Neural cell (in vitro differentiated cells): ENCODE measurements around the gene DYNC2LI1. TPM values are rescaled to one million over a fixed set of nuclear protein-coding genes. Genes with fewer than 3 reads are reported as not detected.

Source experiments
- H2AFZ ChIP-seq: fragments of 200-600, 300-800 bp; sonication (generic), shearing (Covaris generic); 2 replicates; pipeline ENCODE4 v1.6.0; 2014; ENCODE audit warnings: low read depth, mild to moderate bottlenecking, antibody characterized with exemption, low read length, moderate library complexity
- H3F3A ChIP-seq: fragments of 200-600 bp; shearing (Covaris generic); 2 replicates; pipeline ENCODE4 v1.6.1; 2016; ENCODE audit warnings: mild to moderate bottlenecking, moderate library complexity, mixed read lengths, antibody characterized with exemption, low read length; ENCODE audit not compliant: insufficient read depth, poor library complexity, severe bottlenecking
- H3K27ac ChIP-seq: fragments of 200-600, 300-800 bp; sonication (generic), shearing (Covaris generic); 2 replicates; pipeline ENCODE4 v1.5.1; 2014; ENCODE audit warnings: mild to moderate bottlenecking, low read length, moderate library complexity
- H3K27me3 ChIP-seq: fragments of 300-800, 200-600 bp; sonication (generic), shearing (Covaris generic); 2 replicates; pipeline ENCODE4 v1.6.0; 2014; ENCODE audit warnings: mild to moderate bottlenecking, low read depth, low read length, moderate library complexity; ENCODE audit not compliant: insufficient read depth
- H3K36me3 ChIP-seq: fragments of 300-800, 200-600 bp; sonication (generic), shearing (Covaris generic); 2 replicates; pipeline ENCODE4 v1.5.1; 2014; ENCODE audit warnings: mild to moderate bottlenecking, antibody characterized with exemption, low read length, moderate library complexity; ENCODE audit not compliant: insufficient read depth
- H3K4me2 ChIP-seq: fragments of 300-800, 200-600 bp; sonication (generic), shearing (Covaris generic); 2 replicates; pipeline ENCODE4 v1.6.0; 2014; ENCODE audit warnings: mild to moderate bottlenecking, low read length
- H3K4me3 ChIP-seq: fragments of 300-800, 200-600 bp; sonication (generic), shearing (Covaris generic); 2 replicates; pipeline ENCODE4 v1.5.1; 2014; ENCODE audit warnings: mild to moderate bottlenecking, low read length, moderate library complexity
- H3K79me2 ChIP-seq: fragments of 200-600 bp; shearing (Covaris generic); replicated peaks from 2 replicates; pipeline ENCODE4 v1.6.0; 2014; ENCODE audit warnings: mild to moderate bottlenecking, low read length, moderate library complexity; ENCODE audit not compliant: insufficient read depth
- H3K9ac ChIP-seq: fragments of 300-800, 200-600 bp; sonication (generic), shearing (Covaris generic); 2 replicates; pipeline ENCODE4 v1.6.1; 2016; ENCODE audit warnings: mild to moderate bottlenecking, low read length, mixed read lengths
- H3K9me2 ChIP-seq: fragments of 200-600 bp; shearing (Covaris generic); 2 replicates; pipeline ENCODE4 v1.6.1; 2016; ENCODE audit warnings: mild to moderate bottlenecking, low read length, mixed read lengths; ENCODE audit not compliant: insufficient read depth
- H3K9me3 ChIP-seq: fragments of 200-600, 300-800 bp; sonication (generic), shearing (Covaris generic); 2 replicates; pipeline ENCODE4 v1.6.1; 2016; ENCODE audit warnings: mild to moderate bottlenecking, mixed run types, low read length, moderate library complexity, mixed read lengths
- H4K20me1 ChIP-seq: fragments of 200-600 bp; shearing (Covaris generic); 2 replicates; pipeline ENCODE4 v1.6.1; 2016; ENCODE audit warnings: mild to moderate bottlenecking, mixed run types; ENCODE audit not compliant: insufficient read depth
- CTCF ChIP-seq: fragments of 450-650 bp; IDR thresholded peaks from 2 replicates; pipeline ENCODE4 v1.5.1; 2014; ENCODE audit warnings: antibody characterized with exemption, mild to moderate bottlenecking, moderate library complexity; ENCODE audit not compliant: poor library complexity, severe bottlenecking
- EP300 ChIP-seq: fragments of 450-650 bp; conservative IDR thresholded peaks from 2 replicates; pipeline ENCODE4 v1.6.1; 2014; ENCODE audit warnings: antibody characterized with exemption, mild to moderate bottlenecking, moderate library complexity; ENCODE audit not compliant: poor library complexity, severe bottlenecking
- EZH2 ChIP-seq: fragments of 200-600, 300-800 bp; shearing (Covaris generic), sonication (generic); IDR thresholded peaks from 2 replicates; pipeline ENCODE4 v1.6.1; 2014; ENCODE audit warnings: antibody characterized with exemption, low read length, borderline replicate concordance, mild to moderate bottlenecking; ENCODE audit not compliant: insufficient read depth, poor library complexity, severe bottlenecking
- MXI1 ChIP-seq: fragments of 450-650 bp; conservative IDR thresholded peaks from 2 replicates; pipeline ENCODE4 v1.6.1; 2014; ENCODE audit warnings: antibody characterized with exemption, mild to moderate bottlenecking; ENCODE audit not compliant: poor library complexity, severe bottlenecking
- POLR2AphosphoS5 ChIP-seq: IDR thresholded peaks from 2 replicates; pipeline ENCODE4 v1.6.1; 2012
- RAD21 ChIP-seq: fragments of 450-650 bp; conservative IDR thresholded peaks from 2 replicates; pipeline ENCODE4 v1.6.1; 2014; ENCODE audit warnings: antibody characterized with exemption, mild to moderate bottlenecking, moderate library complexity
- REST ChIP-seq: IDR thresholded peaks from 2 replicates; pipeline ENCODE4 v1.6.1; 2012; ENCODE audit warnings: borderline replicate concordance
- SMC3 ChIP-seq: fragments of 450-650 bp; conservative IDR thresholded peaks from 2 replicates; pipeline ENCODE4 v1.6.1; 2014; ENCODE audit warnings: antibody characterized with exemption, mild to moderate bottlenecking, moderate library complexity; ENCODE audit not compliant: poor library complexity
- TAF1 ChIP-seq: IDR thresholded peaks from 2 replicates; pipeline ENCODE4 v1.6.1; 2012; ENCODE audit warnings: low read depth
- polyA plus RNA-seq: library from polyadenylated mRNA; depleted of rRNA; stranded (reverse); fragments of >200 nt; gene quantifications from 2 replicates; pipeline ENCODE4 v1.2.3, GENCODE V29; 2014

DYNC2LI1 gene
- polyA plus RNA-seq, 1 donor from 2014 or later = 80.6 TPM

- H3K27me3 ChIP-seq = no peaks in the 10 kb centered on the region
- no peaks in the 10 kb centered on the region for H3K79me2 ChIP-seq
- H3K36me3 ChIP-seq = no peaks in the 10 kb centered on the region
- no peaks in the 10 kb centered on the region for H4K20me1 ChIP-seq
- no peaks in the 10 kb centered on the region for H3K9me2 ChIP-seq
- no peak overlapping the region for H3K9ac ChIP-seq
- no peak overlapping the region for H2AFZ ChIP-seq
- no peak for TF ChIP-seq SMC3
- no peak for TF ChIP-seq EZH2
- TF ChIP-seq RAD21 = no peak
- no peak for TF ChIP-seq REST
- no peak for TF ChIP-seq EP300
- no peak for TF ChIP-seq MXI1
- TF ChIP-seq CTCF = no peak
- no peak overlapping the region for H3K4me3 ChIP-seq
- H3K9me3 ChIP-seq = no peaks in the 10 kb centered on the region
- H3K27ac ChIP-seq = no peak overlapping the region
- H3F3A ChIP-seq = no peaks in the 10 kb centered on the region
- no peak overlapping the region for H3K4me2 ChIP-seq
These were observed 9.6 kb upstream of the DYNC2LI1 start for GRCh38 chr2:43764086-43764705.

GRCh38 chr2:43766006-43766405, 7.8 kb upstream of the DYNC2LI1 start:
- TF ChIP-seq TAF1 (no peak), EP300 (no peak), POLR2AphosphoS5 (no peak), EZH2 (no peak), MXI1 (no peak), REST (no peak), CTCF (no peak), RAD21 (no peak), SMC3 (no peak)
- Histone ChIP-seq H3K9me3 (no peaks in the 10 kb centered on the region), H3F3A (no peaks in the 10 kb centered on the region), H3K4me3 (no peak overlapping the region), H3K36me3 (no peaks in the 10 kb centered on the region), H3K27ac (no peak overlapping the region), H4K20me1 (no peaks in the 10 kb centered on the region), H3K9ac (no peak overlapping the region), H3K9me2 (no peaks in the 10 kb centered on the region), H3K27me3 (no peaks in the 10 kb centered on the region), H2AFZ (no peak overlapping the region), H3K4me2 (no peak overlapping the region), H3K79me2 (no peaks in the 10 kb centered on the region)
